ENCODE data around the gene CDHR4.

- TF ChIP-seq POLR2A (IDR thresholded peaks at IDR 0.05; ENCODE audit: low read length) (no peak), GATA1 (IDR thresholded peaks at IDR 0.05; ENCODE audit: low read depth, low read length) (no peak)
Measured at GRCh38 chr3:49804141-49805041, 4.7 kb upstream of the CDHR4 start.

Data from erythroblast (primary cell).